Brain microvascular endothelial cell (primary cell): ENCODE results near the gene AEBP1.

Experiments used
- DNase-seq: peaks from one replicate; pipeline ENCODE4 v3.0.0-alpha.2; 2020
- H3K27ac ChIP-seq: fragments of 250-450 bp; sonication (Bioruptor Pico); 2 replicates; pipeline ENCODE4 v1.5.1; 2020; ENCODE audit warnings: mild to moderate bottlenecking, moderate library complexity
- H3K27me3 ChIP-seq: fragments of 250-450 bp; sonication (Bioruptor Pico); replicated peaks from 2 replicates; pipeline ENCODE4 v1.5.1; 2020; ENCODE audit warnings: mild to moderate bottlenecking
- H3K36me3 ChIP-seq: fragments of 250-450 bp; sonication (Bioruptor Pico); replicated peaks from 2 replicates; pipeline ENCODE4 v1.5.1; 2020; ENCODE audit warnings: mild to moderate bottlenecking
- H3K4me3 ChIP-seq: 2 replicates; pipeline ENCODE4 v1.5.1; 2011; ENCODE audit warnings: low read depth, mild to moderate bottlenecking, control low read depth, low read length, moderate library complexity
- in situ Hi-C: cut with HindIII; loops from 2 replicates; pipeline ENCODE4 v1.10.0; 2017; ENCODE audit warnings: low sequenced_read_pairs, low pct_ligation_motif_present
- TF ChIP-seq, protein P1 (sequence below): IDR thresholded peaks from 2 replicates; pipeline ENCODE4 v1.5.1; 2011; ENCODE audit warnings: low read depth, mild to moderate bottlenecking, moderate library complexity, low read length, control low read depth, inconsistent platforms; ENCODE audit errors: missing control alignments

Gene AEBP1

DNA sequence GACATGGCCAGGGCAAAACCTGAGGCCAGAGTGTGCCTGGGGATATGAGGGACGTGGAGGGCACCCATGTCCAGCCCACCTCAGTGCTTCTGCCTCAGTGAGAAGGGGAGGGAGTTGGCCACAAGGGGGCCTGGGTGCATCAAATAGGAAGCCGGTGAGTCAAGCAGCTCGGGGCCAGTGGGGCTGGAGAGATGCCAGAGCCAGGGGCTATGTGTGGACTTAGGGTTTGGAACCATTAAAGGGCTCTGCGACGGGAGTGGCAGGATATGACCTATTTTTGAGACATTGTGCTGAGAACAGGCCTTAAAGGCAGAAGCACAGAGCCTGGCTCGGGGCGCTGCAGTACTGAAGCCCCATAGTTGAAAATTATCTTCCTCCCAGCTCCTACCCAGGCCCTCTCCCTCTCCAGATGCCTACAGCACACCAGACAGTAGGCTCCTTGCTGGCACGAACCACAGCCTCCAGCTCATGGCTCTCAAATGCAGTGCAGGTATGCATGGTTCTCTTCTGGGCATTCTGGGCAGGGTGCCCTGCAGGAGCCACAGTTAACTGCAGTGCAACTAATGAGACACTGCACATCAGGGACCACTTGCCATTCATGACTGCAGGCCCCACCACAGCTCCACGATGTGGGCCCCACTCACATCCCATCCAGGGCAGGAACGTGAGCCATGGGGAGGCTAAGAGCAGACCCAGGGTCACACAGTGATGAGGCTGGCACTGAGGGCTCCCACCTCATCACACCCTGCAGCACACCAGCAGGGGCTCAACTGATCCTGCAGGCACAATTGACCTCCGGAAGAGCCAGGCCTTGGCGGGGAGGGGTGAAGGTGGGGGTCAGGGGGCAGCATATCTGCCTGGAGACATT lies 31.5 kb upstream of the AEBP1 start:
- Histone ChIP-seq H3K36me3 (peaks cover 18% of the 10 kb centered on the region), H3K4me3 (no peak overlapping the region), H3K27me3 (no peaks in the 10 kb centered on the region), H3K27ac (no peak overlapping the region)
- in situ Hi-C loops, result no loop called here
- DNase-seq, result peak; percentile 87
- TF ChIP-seq, protein P1, sequence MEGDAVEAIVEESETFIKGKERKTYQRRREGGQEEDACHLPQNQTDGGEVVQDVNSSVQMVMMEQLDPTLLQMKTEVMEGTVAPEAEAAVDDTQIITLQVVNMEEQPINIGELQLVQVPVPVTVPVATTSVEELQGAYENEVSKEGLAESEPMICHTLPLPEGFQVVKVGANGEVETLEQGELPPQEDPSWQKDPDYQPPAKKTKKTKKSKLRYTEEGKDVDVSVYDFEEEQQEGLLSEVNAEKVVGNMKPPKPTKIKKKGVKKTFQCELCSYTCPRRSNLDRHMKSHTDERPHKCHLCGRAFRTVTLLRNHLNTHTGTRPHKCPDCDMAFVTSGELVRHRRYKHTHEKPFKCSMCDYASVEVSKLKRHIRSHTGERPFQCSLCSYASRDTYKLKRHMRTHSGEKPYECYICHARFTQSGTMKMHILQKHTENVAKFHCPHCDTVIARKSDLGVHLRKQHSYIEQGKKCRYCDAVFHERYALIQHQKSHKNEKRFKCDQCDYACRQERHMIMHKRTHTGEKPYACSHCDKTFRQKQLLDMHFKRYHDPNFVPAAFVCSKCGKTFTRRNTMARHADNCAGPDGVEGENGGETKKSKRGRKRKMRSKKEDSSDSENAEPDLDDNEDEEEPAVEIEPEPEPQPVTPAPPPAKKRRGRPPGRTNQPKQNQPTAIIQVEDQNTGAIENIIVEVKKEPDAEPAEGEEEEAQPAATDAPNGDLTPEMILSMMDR, result peak; percentile 96

DNA sequence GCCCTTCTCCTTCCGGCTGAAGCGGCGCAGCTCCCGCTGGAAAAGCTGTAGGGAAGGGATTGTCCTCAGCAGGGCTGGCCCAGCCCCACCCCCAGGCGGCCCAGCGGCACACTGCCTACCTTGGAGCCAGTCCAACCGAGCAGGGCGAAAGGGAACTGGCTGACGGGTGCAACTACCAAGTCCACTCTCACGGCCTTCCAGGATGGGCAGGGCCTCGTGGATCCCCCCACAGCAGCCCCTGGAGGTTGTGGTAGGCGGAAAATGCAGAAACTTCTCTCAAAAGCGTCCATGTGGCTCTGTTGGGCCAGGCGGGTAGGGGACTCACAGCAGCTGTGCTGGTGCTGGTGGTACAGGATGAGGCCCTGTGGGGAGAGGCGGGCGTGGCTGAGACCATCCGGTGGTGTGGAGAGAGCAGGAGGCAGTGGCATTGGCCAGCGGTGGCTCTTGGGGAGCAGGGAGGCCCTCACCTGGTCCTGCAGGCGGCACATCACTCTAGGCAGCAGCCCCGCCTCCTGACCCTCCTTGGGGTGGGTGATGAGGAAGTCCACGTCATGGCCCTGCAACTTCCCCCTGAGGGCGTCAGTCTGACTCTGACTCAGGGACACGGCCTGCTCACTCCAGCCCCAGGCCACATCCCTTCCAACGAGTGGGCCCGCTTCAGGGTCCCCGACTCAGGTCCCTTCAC lies 30.3 kb upstream of the AEBP1 start:
- H3K36me3 ChIP-seq, result peaks cover 23% of the 10 kb centered on the region
- peak; percentile 55 for DNase-seq
- H3K27me3 ChIP-seq, result no peaks in the 10 kb centered on the region
- H3K4me3 ChIP-seq, result peak overlapping the region; percentile 1
- H3K27ac ChIP-seq, result peak overlapping the region; percentile 35
- TF ChIP-seq, protein P1, result no peak
- in situ Hi-C loops, result no loop called here

- TF ChIP-seq, protein P1, result no peak
- Histone ChIP-seq H3K27me3 (no peaks in the 10 kb centered on the region), H3K4me3 (no peak overlapping the region), H3K36me3 (peaks cover 23% of the 10 kb centered on the region), H3K27ac (peak overlapping the region; percentile 35)
- no peak for DNase-seq
- in situ Hi-C loops, result no loop called here
Observed at GRCh38 chr7:44074349-44074695, 29.8 kb upstream of the AEBP1 start.

DNA sequence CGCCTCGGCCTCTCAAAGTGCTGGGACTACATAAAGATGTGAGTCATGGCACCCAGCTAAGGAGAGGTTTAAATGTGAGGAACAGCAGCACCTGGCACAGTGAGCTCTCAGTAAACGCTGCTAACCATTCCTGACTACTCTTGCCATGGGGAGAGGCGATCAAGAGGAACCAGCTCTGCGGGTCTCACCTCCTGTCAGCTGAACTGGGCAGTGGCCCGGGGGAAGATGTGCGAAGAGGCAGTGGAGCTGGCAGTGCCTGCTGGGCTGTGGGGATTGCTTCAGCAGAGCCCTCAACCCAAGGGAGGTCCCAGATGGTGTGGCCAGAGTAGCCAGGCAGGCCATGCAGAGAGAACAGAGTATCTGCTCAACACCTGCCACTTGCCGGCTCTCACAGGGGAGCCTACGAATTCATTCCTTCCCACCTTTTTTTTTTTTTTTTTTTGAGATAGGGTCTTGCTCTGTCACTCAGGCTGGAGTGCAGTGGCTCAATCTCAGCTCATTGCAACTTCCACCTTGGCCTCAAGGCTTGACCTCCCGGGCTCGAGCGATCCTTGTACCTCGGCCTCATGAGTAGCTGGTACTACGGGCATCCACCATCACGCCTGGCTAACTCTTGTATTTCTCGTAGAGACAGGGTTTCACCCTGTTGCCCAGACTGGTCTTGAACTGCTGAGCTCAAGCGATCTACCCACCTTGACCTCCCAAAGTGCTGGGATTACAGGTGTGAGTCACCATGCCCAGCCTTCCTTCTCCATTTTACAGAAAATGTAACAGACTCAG lies 28.7 kb upstream of the AEBP1 start:
- H3K36me3 ChIP-seq, result peaks cover 27% of the 10 kb centered on the region

GRCh38 chr7:44076101-44076895 lies 27.8 kb upstream of the AEBP1 start:
- TF ChIP-seq, protein P1, result no peak
- DNase-seq, result no peak
- no peaks in the 10 kb centered on the region for H3K27me3 ChIP-seq
- no peak overlapping the region for H3K4me3 ChIP-seq
- H3K27ac ChIP-seq, result no peak overlapping the region
- in situ Hi-C loops, result no loop called here
- peaks cover 27% of the 10 kb centered on the region for H3K36me3 ChIP-seq

More for the DNA sequence above, 28.7 kb upstream of the AEBP1 start:
- Histone ChIP-seq H3K27ac (no peak overlapping the region), H3K4me3 (no peak overlapping the region), H3K27me3 (no peaks in the 10 kb centered on the region)
- in situ Hi-C loops, result no loop called here
- TF ChIP-seq, protein P1, result no peak
- DNase-seq, result no peak
